ENCODE data around the gene ZNF609. TPM values are rescaled to one million over a fixed set of nuclear protein-coding genes. Genes with fewer than 3 reads are reported as not detected.

Gene ZNF609
- total RNA-seq, 3 donors from 2014 or later (not counting 1 experiment from before 2014, with no cell fraction given): 40.3 to 59.7 (median 55.3) TPM

- Mint-ChIP-seq H3K4me1 (peaks cover 15 to 18% of the 10 kb centered on the region in 2 donors), H3K27me3 (ENCODE audit: low read depth in 2 of 2) (no peaks in the 10 kb centered on the region), H3K9me3 (peaks cover 0 to 5% of the 10 kb centered on the region in 2 donors), H3K27ac (no peak overlapping the region), H3K36me3 (no peaks in the 10 kb centered on the region), H3K4me3 (no peak overlapping the region)
- Histone ChIP-seq H3K9me3 (ENCODE audit: control insufficient read depth, insufficient read depth, low read length) (peaks cover 5% of the 10 kb centered on the region), H3K27me3 (ENCODE audit: control insufficient read depth, insufficient read depth, low read length) (no peaks in the 10 kb centered on the region), H3K27ac (ENCODE audit: low read length) (no peak overlapping the region), H3K4me1 (ENCODE audit: control insufficient read depth, insufficient read depth, low read length) (no peaks in the 10 kb centered on the region), H3K36me3 (ENCODE audit: control insufficient read depth, insufficient read depth, low read length) (no peaks in the 10 kb centered on the region), H3K4me3 (ENCODE audit: low read length) (no peak overlapping the region)
- intact Hi-C loops (cut with micrococcal nuclease): no loop called here
- ATAC-seq (no peak), DNase-seq (no peak)
- 98% methylated on average over 2 of the region's 2 CpGs for WGBS (ENCODE audit: insufficient coverage)
- no peak for TF ChIP-seq CTCF (IDR thresholded peaks at IDR 0.05)
Measured at GRCh38 chr15:64581408-64581761, 121.0 kb downstream of the ZNF609 start.

- TF ChIP-seq CTCF (IDR thresholded peaks at IDR 0.05): no peak
- no peak for ATAC-seq
- Mint-ChIP-seq H3K4me3 (no peak overlapping the region), H3K4me1 (peaks cover 21% of the 10 kb centered on the region in 2 donors), H3K27ac (no peak overlapping the region), H3K36me3 (no peaks in the 10 kb centered on the region), H3K9me3 (peaks cover 0 to 5% of the 10 kb centered on the region in 2 donors), H3K27me3 (ENCODE audit: low read depth in 2 of 2) (no peaks in the 10 kb centered on the region)
- intact Hi-C loops (cut with micrococcal nuclease): no loop called here
- no peaks in the 10 kb centered on the region for H3K4me1 ChIP-seq (ENCODE audit: control insufficient read depth, insufficient read depth, low read length)
- DNase-seq: no peak
- WGBS (ENCODE audit: insufficient coverage): 96% methylated on average over 3 of the region's 3 CpGs
- H3K4me3 ChIP-seq (ENCODE audit: low read length): no peak overlapping the region
- H3K27ac ChIP-seq (ENCODE audit: low read length): no peak overlapping the region
- peaks cover 5% of the 10 kb centered on the region for H3K9me3 ChIP-seq (ENCODE audit: control insufficient read depth, insufficient read depth, low read length)
- H3K27me3 ChIP-seq (ENCODE audit: control insufficient read depth, insufficient read depth, low read length): no peaks in the 10 kb centered on the region
- no peaks in the 10 kb centered on the region for H3K36me3 ChIP-seq (ENCODE audit: control insufficient read depth, insufficient read depth, low read length)
Measured at GRCh38 chr15:64582202-64582601, 121.8 kb downstream of the ZNF609 start.

- no peak overlapping the region for H3K27ac ChIP-seq (ENCODE audit: low read length)
- intact Hi-C loops (cut with micrococcal nuclease): no loop called here
- H3K36me3 ChIP-seq (ENCODE audit: control insufficient read depth, insufficient read depth, low read length): no peaks in the 10 kb centered on the region
- H3K27me3 Mint-ChIP-seq (ENCODE audit: low read depth in 2 of 2): no peaks in the 10 kb centered on the region
- H3K9me3 ChIP-seq (ENCODE audit: control insufficient read depth, insufficient read depth, low read length): peaks cover 5% of the 10 kb centered on the region
- H3K4me3 ChIP-seq (ENCODE audit: low read length): no peak overlapping the region
- ATAC-seq: no peak
- no peaks in the 10 kb centered on the region for H3K4me1 ChIP-seq (ENCODE audit: control insufficient read depth, insufficient read depth, low read length)
- H3K27ac Mint-ChIP-seq: peak overlapping the region; percentile 0 to 70
- peaks cover 21 to 26% of the 10 kb centered on the region in 2 donors for H3K4me1 Mint-ChIP-seq
- no peaks in the 10 kb centered on the region for H3K36me3 Mint-ChIP-seq
- 55% methylated on average over 4 of the region's 4 CpGs for WGBS (ENCODE audit: insufficient coverage)
- TF ChIP-seq CTCF (IDR thresholded peaks at IDR 0.05): no peak
- peak in 1 of 2 donors; percentile 31 for DNase-seq
- H3K27me3 ChIP-seq (ENCODE audit: control insufficient read depth, insufficient read depth, low read length): no peaks in the 10 kb centered on the region
- H3K9me3 Mint-ChIP-seq: peaks cover 0 to 5% of the 10 kb centered on the region in 2 donors
- H3K4me3 Mint-ChIP-seq: no peak overlapping the region
Measured at GRCh38 chr15:64583519-64583918, 123.1 kb downstream of the ZNF609 start.

- intact Hi-C loops (cut with micrococcal nuclease): no loop called here
- no peak for TF ChIP-seq CTCF (IDR thresholded peaks at IDR 0.05)
- no peaks in the 10 kb centered on the region for H3K27me3 Mint-ChIP-seq (ENCODE audit: low read depth in 2 of 2)
- Histone ChIP-seq H3K4me1 (ENCODE audit: control insufficient read depth, insufficient read depth, low read length) (no peaks in the 10 kb centered on the region), H3K9me3 (ENCODE audit: control insufficient read depth, insufficient read depth, low read length) (peaks cover 5% of the 10 kb centered on the region), H3K27me3 (ENCODE audit: control insufficient read depth, insufficient read depth, low read length) (no peaks in the 10 kb centered on the region), H3K4me3 (ENCODE audit: low read length) (no peak overlapping the region), H3K27ac (ENCODE audit: low read length) (no peak overlapping the region), H3K36me3 (ENCODE audit: control insufficient read depth, insufficient read depth, low read length) (no peaks in the 10 kb centered on the region)
- DNase-seq (no peak), ATAC-seq (no peak)
- H3K4me1 Mint-ChIP-seq: peaks cover 23 to 28% of the 10 kb centered on the region in 2 donors
- no peaks in the 10 kb centered on the region for H3K36me3 Mint-ChIP-seq
- H3K9me3 Mint-ChIP-seq: peaks cover 0 to 5% of the 10 kb centered on the region in 2 donors
- WGBS (ENCODE audit: insufficient coverage): no CpG with 5 or more reads among the region's 3 CpGs
- H3K27ac Mint-ChIP-seq: peak overlapping the region in 1 of 2 donors; percentile 70
- H3K4me3 Mint-ChIP-seq: no peak overlapping the region
Measured at GRCh38 chr15:64583983-64584382, 123.6 kb downstream of the ZNF609 start.
